EH (cell line): ENCODE measurements around the gene RPS5.
"Not testable (repeated sequence)": the region's sequence is repeated elsewhere in the genome, so short reads cannot be mapped to it uniquely, and the experiment has no call there.

ENCODE experiments used
- DNase-seq: peaks from one replicate; pipeline ENCODE4 v3.0.0-alpha.2; 2015; ENCODE audit warnings: low read depth

RPS5 gene

GRCh38 chr19:58356766-58357480, 30.1 kb upstream of the RPS5 start:
- DNase-seq = peak; percentile 45

GRCh38 chr19:58357481-58358145, 29.5 kb upstream of the RPS5 start:
- DNase-seq = no peak

DNA sequence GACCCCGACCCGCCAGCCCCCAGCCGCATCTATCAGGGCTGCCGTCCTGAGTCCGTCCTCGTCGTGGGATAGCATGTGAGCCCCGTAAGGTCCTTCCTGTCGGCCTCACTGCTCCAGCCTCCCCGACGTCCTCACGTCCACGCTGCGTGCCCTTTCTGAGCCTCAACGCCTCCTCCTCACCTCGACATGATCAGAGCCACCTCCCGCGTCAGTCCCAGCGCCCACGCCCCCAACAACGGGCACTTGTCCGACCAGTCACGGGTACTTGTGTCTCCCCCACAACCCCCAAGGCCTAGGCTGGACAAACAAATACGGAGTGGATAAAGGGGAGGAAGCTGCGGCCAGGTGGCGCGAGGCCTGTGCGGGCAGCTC, 25.2 kb upstream of the RPS5 start:
- no peak for DNase-seq

DNA sequence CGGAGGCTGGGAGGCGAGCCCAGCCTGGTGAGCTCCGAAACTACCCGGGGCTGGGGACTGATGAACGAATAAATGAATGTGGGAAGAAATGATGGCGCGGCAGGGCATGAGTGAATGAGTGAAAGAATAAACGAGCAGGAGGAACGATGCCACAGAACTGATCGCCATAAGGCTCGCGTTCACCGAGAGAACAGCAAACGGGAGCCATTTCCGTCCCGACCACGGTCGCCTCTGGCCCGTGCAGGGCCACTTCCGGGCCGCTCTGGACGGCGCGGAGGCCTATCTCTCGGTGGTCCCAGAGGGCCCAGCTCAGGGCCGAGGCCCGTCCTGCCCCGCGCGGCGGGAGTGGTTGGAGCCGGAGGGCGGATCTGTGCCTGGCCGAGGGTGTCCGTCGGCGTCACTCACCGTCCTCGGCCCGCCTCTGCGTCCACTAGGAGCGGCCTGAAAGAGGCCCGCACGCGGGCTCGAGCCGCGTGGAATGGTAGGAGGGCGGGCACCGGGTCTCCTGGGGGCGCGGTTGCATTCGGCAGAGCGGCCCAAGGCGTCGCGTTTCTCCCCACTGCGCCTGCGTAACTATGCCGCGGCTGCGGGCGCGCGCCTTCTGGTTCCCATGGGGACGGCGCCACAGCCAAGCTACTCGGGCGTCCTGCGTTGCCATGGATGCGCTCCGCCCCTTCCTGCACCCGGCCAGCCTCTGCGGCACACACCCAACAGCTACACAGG, 24.6 kb upstream of the RPS5 start, which contains the start of gene ZNF497:
Gene ZNF497, minus strand, starts transcription at position 480 of the 723 bp plus-strand sequence. CDS start 5,116 bp downstream, outside the sequence.
- DNase-seq = peak; percentile 96

- no peak for DNase-seq
Measured at GRCh38 chr19:58364146-58364545, 22.9 kb upstream of the RPS5 start.

DNA sequence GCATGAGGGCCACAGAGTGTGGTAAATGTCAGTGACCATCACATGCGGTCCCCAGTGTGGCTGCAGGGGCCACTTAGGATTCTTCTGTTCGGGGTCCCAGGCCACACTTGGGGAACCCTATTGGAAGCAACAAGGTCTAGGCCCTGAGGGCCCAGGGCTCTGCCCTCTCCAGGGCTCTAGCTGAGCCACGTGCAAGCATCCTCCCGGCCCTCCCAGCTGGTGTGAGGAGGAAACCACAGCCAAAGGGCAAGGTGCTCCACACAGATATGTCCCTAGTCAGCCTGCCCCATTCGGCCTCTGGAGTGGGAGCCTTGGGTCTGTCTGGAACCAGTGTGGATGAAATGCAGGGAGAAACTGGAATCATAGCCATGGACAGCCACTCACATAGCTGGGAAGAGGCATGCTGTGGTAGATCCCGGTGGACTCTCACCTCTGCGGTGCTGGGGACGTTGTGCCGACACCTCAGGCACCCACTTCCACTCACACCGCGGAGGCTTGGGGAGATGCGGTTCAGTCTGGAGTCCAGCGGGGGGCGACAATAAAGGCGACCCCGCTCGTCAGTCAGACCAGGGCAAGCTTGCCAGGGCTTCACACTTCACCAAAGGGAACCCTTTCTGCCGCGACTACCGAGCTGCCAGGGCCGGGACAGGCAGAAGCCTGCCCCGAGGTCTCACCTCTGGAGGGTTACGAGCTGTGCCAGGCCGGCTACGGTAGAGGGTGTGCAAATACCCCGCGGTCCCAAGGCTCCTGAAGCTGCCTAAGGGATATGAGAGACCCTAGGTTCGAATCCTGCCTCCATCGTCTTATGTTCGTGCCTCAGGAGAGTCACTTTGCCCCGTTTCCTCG, 20.3 kb upstream of the RPS5 start:
- no peak for DNase-seq

DNA sequence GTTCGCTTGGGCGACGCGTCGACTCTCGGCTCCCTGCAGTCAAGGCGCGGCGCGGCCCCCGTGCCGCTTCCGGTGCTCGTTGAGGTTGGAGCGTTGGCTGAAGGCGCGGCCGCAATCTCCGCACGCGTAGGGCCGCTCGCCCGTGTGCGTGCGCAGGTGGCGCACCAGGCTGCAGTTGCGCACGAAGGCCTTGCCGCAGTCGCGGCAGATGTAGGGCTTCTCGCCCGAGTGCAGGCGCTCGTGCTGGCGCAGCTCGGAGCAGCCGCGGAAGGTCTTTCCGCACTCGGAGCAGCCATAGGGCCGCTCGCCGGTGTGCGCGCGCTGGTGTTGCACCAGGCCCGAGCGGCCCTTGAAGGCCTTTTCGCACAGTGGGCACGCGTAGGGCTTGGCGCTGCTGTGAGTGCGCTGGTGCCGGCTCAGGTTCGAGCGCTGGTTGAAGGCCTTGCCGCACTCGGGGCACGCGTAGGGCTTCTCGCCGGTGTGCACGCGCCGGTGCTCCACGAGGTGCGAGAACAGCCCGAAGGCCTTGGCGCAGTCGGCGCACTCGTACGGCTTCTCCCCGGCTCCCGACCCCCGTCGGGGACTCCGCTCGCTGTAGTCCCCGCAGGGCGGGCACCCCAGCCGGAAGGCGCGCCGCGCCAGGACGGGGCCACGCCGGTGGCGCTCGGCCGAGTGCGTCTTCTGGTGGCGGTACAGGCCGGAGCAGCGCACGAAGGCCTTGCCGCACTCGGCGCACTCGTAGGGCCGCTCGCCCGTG, 19.2 kb upstream of the RPS5 start:
- DNase-seq = no peak

GRCh38 chr19:58368561-58369360, 18.3 kb upstream of the RPS5 start:
- no peak for DNase-seq

- DNase-seq = peak; percentile 25
Measured at GRCh38 chr19:58372311-58373133, 14.5 kb upstream of the RPS5 start.

DNA sequence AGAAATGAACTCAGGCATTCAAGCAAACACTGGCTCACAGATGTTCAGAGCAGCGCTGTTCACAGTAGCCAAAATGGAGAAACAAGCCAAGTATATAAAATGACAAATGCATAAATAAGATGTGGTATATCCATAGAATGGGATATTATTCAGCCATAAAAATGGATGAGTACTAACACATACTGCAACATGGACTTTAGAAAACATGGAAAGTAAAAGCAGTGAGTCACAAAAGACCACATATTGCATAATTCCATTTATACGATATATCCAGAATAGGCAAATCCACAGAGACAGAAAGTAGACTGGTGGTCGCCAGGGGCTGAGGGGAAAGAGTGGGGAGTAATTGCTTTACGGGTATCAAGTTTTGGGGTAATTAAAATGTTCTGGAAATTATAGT, 12.9 kb upstream of the RPS5 start:
- peak; percentile 17 for DNase-seq

GRCh38 chr19:58376724-58377123, 10.3 kb upstream of the RPS5 start:
- not testable (repeated sequence) for DNase-seq

GRCh38 chr19:58379246-58379645, 7.8 kb upstream of the RPS5 start:
- DNase-seq = no peak

DNA sequence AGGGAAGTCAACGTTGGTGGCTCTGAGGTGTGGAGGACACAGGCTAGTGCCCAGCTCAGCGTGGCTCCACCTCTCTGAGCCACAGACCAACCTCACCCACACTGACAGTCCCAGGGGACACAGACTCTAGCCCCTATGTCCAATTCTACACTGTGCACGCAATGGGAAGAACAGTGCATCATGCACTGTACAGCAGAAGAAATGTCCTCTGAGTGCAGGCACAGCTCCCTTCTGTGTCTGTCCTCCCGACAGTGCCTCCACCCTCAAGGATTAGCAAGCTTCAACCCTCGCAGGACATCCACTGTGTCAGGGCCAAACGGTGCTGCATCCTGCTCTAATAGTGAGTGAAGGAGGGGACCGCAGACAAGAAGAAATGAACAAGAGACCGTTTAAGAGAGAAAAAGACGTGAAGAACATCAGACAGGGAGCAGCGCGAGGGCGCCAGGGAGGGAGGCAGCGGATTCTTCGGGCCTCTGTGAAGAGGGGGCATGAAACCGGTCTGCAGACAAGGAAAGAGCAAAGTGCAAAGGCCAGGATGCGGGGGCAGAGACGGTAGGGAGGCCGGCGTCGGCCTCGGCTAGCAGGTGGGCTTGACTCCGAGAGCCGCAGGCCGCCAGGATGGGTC, 6.9 kb upstream of the RPS5 start:
- DNase-seq = no peak

DNA sequence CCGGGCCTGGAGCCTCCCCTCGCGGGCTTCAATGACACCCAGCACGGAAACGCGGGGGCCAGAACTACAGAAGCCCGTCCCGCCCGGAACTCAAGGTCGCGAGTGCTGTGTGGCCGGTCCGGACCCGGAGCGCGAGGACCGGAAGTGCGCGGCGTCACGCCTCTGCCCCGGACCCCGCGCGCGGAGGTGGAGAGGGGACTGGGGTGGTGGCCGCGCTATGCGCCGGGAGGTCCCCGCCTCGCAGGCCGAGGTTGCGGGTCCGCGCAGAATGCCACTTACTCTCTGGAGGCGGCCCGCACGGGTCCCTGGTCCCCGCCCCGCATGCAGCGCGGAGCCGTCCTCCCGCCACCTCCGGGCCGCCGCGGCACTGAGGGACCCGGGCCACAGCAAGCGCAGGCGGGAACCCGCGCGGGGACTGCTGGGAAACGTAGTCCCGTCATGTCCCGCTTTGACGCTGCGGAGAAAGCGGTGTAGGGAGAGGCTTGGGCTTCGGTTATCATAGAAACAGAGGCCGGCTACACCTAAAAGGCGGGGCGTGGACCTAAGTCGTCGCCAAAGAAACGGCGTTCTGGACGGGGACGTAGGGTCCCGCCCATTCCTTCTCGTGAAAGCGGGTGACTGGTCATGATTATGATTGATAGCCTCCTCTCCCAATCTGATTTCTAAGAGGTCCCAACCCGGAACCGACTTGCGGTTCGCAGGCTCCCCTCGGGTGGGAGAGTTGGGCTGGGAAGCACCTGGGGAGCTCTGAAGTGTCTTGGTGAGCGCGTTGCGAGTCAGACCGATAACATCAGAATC, 6.2 kb upstream of the RPS5 start, which contains the start of gene ZNF837:
Gene ZNF837, minus strand, starts transcription at position 369 of the 798 bp plus-strand sequence. CDS start 11,698 bp downstream, outside the sequence.
- peak; percentile 100 for DNase-seq

DNA sequence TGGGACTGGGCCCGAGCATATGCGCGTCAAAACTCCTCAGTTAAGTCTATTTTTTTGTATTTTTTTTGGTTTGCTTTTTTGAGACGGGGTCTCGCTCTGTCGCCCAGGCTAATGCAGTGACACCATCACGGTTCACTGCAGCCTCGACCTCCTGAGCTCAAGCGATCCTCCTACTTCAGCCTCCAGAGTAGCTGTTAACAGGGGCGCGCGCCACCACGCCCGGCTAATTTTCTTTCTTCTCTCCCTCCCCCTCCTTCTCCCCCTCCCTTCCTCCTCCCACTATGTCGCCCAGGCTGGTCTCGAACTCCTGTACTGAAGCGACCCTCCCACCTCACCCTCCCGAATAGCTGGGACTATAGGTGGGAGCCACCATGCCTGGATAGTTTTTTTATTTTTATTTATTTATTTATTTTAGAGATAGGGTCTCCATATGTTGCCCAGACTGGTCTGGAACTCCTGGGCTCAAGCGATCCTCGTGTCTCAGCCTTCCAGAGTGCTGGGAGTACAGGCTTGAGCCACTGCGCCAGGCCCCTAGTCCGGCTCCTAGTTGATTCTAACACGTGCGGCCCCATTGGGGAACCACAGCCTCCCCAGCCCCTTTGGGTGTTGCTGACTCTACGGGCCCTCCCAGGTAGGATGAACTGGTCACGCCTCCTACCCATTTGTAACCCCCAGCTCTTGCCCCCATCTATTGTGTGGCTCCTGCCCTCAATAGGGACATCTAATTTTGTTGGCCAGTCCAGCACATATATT, 5.4 kb upstream of the RPS5 start:
- no peak for DNase-seq

- DNase-seq = no peak
Measured at GRCh38 chr19:58382997-58383603, 4.0 kb upstream of the RPS5 start.

DNA sequence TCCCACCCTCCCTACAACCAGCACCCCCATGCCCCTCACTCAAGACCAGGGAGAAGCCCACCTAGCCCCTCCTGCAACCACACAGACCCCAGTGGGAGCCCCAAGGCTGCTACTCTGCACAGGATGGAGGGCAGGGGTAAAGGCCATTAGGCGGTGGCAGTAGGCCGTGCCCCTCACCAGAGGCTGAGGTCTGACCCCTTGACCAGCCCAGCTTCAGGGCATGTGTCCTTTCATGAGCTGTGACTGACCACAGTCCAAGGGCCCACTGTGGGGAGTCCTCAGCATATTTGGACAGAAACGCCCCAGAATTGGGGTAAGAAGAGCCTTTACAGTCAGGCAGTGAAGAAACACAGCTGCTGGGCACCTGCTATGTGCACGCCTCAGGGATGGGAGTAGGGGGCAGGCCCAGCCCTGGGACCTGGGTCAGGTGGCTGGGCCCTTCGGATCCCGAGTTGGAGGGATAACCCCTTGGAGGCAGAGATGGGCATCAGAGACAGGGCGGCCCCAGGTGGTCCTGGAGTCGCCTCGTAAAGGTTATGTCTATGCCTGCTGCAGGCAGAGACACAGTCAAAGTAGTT, 1.7 kb upstream of the RPS5 start:
- DNase-seq = no peak
